HG03066 (cell line): ENCODE results near the gene STAT3.
A peak's percentile ranks its signal among the peaks of the same experiment; 100 is the strongest.
"Not testable (repeated sequence)": the region's sequence is repeated elsewhere in the genome, so short reads cannot be mapped to it uniquely, and the experiment has no call there.

ENCODE experiments used
- ATAC-seq: cut with Tn5 transposase; IDR thresholded peaks from one replicate; pipeline ENCODE4 v1.9.1; 2021; ENCODE audit warnings: low read depth; ENCODE audit not compliant: unreplicated experiment

STAT3 gene

GRCh38 chr17:42409523-42410318 is 21.5 kb upstream of the STAT3 start:
- no peak for ATAC-seq

GRCh38 chr17:42408061-42408460 is 19.8 kb upstream of the STAT3 start:
- ATAC-seq, result no peak

GRCh38 chr17:42407289-42407836 is 19.1 kb upstream of the STAT3 start:
- no peak for ATAC-seq

GRCh38 chr17:42406615-42407288 is 18.5 kb upstream of the STAT3 start:
- ATAC-seq, result no peak

GRCh38 chr17:42405963-42406495 is 17.8 kb upstream of the STAT3 start:
- no peak for ATAC-seq

- no peak for ATAC-seq
Observed at GRCh38 chr17:42405076-42405475, 16.8 kb upstream of the STAT3 start.

- no peak for ATAC-seq
Observed at GRCh38 chr17:42404326-42405055, 16.2 kb upstream of the STAT3 start.

GRCh38 chr17:42403150-42403549 is 14.9 kb upstream of the STAT3 start:
- no peak for ATAC-seq

- no peak for ATAC-seq
Observed at GRCh38 chr17:42402117-42402516, 13.9 kb upstream of the STAT3 start.

- ATAC-seq, result not testable (repeated sequence)
Observed at GRCh38 chr17:42400844-42401375, 12.7 kb upstream of the STAT3 start.

GRCh38 chr17:42399948-42400843 is 12.0 kb upstream of the STAT3 start:
- ATAC-seq, result no peak

GRCh38 chr17:42399121-42399520 is 10.9 kb upstream of the STAT3 start:
- ATAC-seq, result no peak

GRCh38 chr17:42395601-42396000 is 7.4 kb upstream of the STAT3 start:
- ATAC-seq, result not testable (repeated sequence)

GRCh38 chr17:42394838-42395237 is 6.6 kb upstream of the STAT3 start:
- no peak for ATAC-seq

GRCh38 chr17:42392692-42393415 is 4.6 kb upstream of the STAT3 start:
- no peak for ATAC-seq

- not testable (repeated sequence) for ATAC-seq
Observed at GRCh38 chr17:42391439-42391838, 3.2 kb upstream of the STAT3 start.

- ATAC-seq, result no peak
Observed at GRCh38 chr17:42389899-42390298, 1.7 kb upstream of the STAT3 start.

GRCh38 chr17:42389135-42389417 is 834 bp upstream of the STAT3 start:
- peak; percentile 26 for ATAC-seq
